ENCODE data around the gene EIF3I. TPM values are rescaled to one million over a fixed set of nuclear protein-coding genes. Genes with fewer than 3 reads are reported as not detected.
A peak's percentile ranks its signal among the peaks of the same experiment; 100 is the strongest.

The EIF3I gene
- total and polyA plus RNA-seq, 12 donors = 187 to 672 (median 226) TPM

GRCh38 chr1:32200226-32201010 is 21.8 kb upstream of the EIF3I start, which contains the start of gene CCDC28B:
TSS of gene CCDC28B (plus strand) at chr1:32200595. CDS start at chr1:32201936, 1,341 bp downstream.
- WGBS, 4 donors = 0 to 1% (median 1%) methylated on average over 19 to 34 of the region's 34 CpGs
- peak; percentile 62 to 86 (median 76) for DNase-seq
- Histone ChIP-seq H3K36me3 (replicated peaks in 1 of 2) (peaks cover 0 to 30% of the 10 kb centered on the region in 2 donors), H3K27ac (peak within 1 kb of the TSS; percentile 20 to 90 (median 76)), H3K27me3 (no peaks in the 10 kb centered on the region), H3K4me3 (peak within 1 kb of the TSS in 3 of 4 donors; percentile 51 to 77 (median 56)), H3K9me3 (replicated peaks in 1 of 3) (no peaks in the 10 kb centered on the region), H3K4me1 (replicated peaks in 1 of 2) (peaks cover 35 to 49% of the 10 kb centered on the region in 2 donors)
- intact Hi-C loops (cut with DNase I) = loop anchor here in 1 of 2 donors (5.0 kb wide), 1 partner anchor 47 kb away; the partner anchor contains the start of gene FAM167B
- peak in 1 of 2 donors; percentile 20 for TF ChIP-seq POLR2A (IDR thresholded peaks at IDR 0.05)
- no peak for TF ChIP-seq CTCF (IDR thresholded peaks at IDR 0.05)

- no peaks in the 10 kb centered on the region for H3K9me3 ChIP-seq (replicated peaks in 1 of 3)
- peaks cover 0 to 22% of the 10 kb centered on the region in 2 donors for H3K36me3 ChIP-seq (replicated peaks in 1 of 2)
- intact Hi-C loops (cut with DNase I) = loop anchor here in 1 of 2 donors (5.0 kb wide), 1 partner anchor 46 kb away; the partner anchor contains the start of gene FAM167B
- WGBS, 4 donors = 0 to 5% (median 2%) methylated on average over 10 to 26 of the region's 26 CpGs
- peak overlapping the region in 2 of 4 donors; percentile 51 to 77 for H3K4me3 ChIP-seq
- DNase-seq = peak; percentile 66 to 86 (median 77)
- H3K4me1 ChIP-seq (replicated peaks in 1 of 2) = peaks cover 39 to 48% of the 10 kb centered on the region in 2 donors
- TF ChIP-seq CTCF (IDR thresholded peaks at IDR 0.05) (no peak), POLR2A (IDR thresholded peaks at IDR 0.05) (no peak)
- peak overlapping the region in 4 of 5 donors; percentile 70 to 90 (median 82) for H3K27ac ChIP-seq
- no peaks in the 10 kb centered on the region for H3K27me3 ChIP-seq
These were observed 21.0 kb upstream of the EIF3I start for GRCh38 chr1:32201011-32201855.

GRCh38 chr1:32204943-32205361 is 17.3 kb upstream of the EIF3I start:
- Histone ChIP-seq H3K36me3 (replicated peaks in 1 of 2) (no peaks in the 10 kb centered on the region), H3K27ac (peak overlapping the region in 2 of 5 donors; percentile 26 to 32), H3K4me1 (replicated peaks in 1 of 2) (peaks cover 24 to 26% of the 10 kb centered on the region in 2 donors), H3K9me3 (replicated peaks in 1 of 3) (no peaks in the 10 kb centered on the region), H3K27me3 (no peaks in the 10 kb centered on the region), H3K4me3 (peak overlapping the region in 2 of 4 donors; percentile 61 to 73)
- intact Hi-C loops (cut with DNase I) = loop anchor here in 1 of 2 donors (5.0 kb wide), 1 partner anchor 42 kb away; the partner anchor contains the start of gene FAM167B
- 28 to 70% (median 35%) methylated on average over 5 to 26 of the region's 26 CpGs for WGBS, 4 donors
- peak in 3 of 7 donors; percentile 19 to 69 (median 39) for DNase-seq
- TF ChIP-seq POLR2A (IDR thresholded peaks at IDR 0.05) (no peak), CTCF (IDR thresholded peaks at IDR 0.05) (no peak)
